Esophagus (tissue), 2 donors: ENCODE measurements around the gene MYD88. TPM values are rescaled to one million over a fixed set of nuclear protein-coding genes. Genes with fewer than 3 reads are reported as not detected.

Source experiments
- H3K27ac ChIP-seq, 2 donors: one replicate each; pipeline ENCODE4 v1.5.1; 2013; ENCODE audit warnings: low read depth in 2 of 2, mild to moderate bottlenecking in 2 of 2, inconsistent platforms in 1 of 2, low read length in 1 of 2, moderate library complexity in 1 of 2
- H3K27me3 ChIP-seq, 2 donors: one replicate each; pipeline ENCODE4 v1.6.1; 2013; ENCODE audit warnings: low read length in 2 of 2, control low read depth in 1 of 2, mild to moderate bottlenecking in 1 of 2; ENCODE audit not compliant: insufficient read depth in 2 of 2, control insufficient read depth in 1 of 2
- H3K36me3 ChIP-seq, 2 donors: one replicate each; pipeline ENCODE4 v1.6.1; 2013; ENCODE audit warnings: low read length in 1 of 2; ENCODE audit not compliant: control insufficient read depth in 2 of 2, insufficient read depth in 2 of 2
- H3K4me1 ChIP-seq, 2 donors: one replicate each; pipeline ENCODE4 v1.6.1; 2013; ENCODE audit warnings: low read length in 1 of 2; ENCODE audit not compliant: control insufficient read depth in 2 of 2, insufficient read depth in 2 of 2
- H3K4me3 ChIP-seq, 2 donors: one replicate each; pipeline ENCODE4 v1.5.1; 2013; ENCODE audit warnings: low read length in 2 of 2, mild to moderate bottlenecking in 2 of 2, low read depth in 1 of 2, moderate library complexity in 1 of 2
- H3K9me3 ChIP-seq, 2 donors: one replicate each; pipeline ENCODE4 v1.6.1; 2013; ENCODE audit warnings: mild to moderate bottlenecking in 2 of 2, low read depth in 1 of 2, low read length in 1 of 2, moderate library complexity in 1 of 2; ENCODE audit not compliant: control insufficient read depth in 2 of 2, insufficient read depth in 1 of 2
- WGBS, 2 donors: extraction: QIAGEN DNeasy Blood & Tissue Kit; methylation state at CpG; one replicate each; pipeline ENCODE4 v1.1.7; 2013; 5-methylcytosine and 5-hydroxymethylcytosine counted together
- polyA plus RNA-seq, 2 donors: library from polyadenylated mRNA; stranded (reverse); fragments of 200-250 nt; gene quantifications; one replicate each; pipeline ENCODE4 v1.2.3, GENCODE V29; 2013
- donor health status: healthy with polysubstance abuse.
- donor health status: Bipolar disorder and iron deficiency.

MYD88 gene
- polyA plus RNA-seq, 2 donors: 26.5 to 44.0 TPM

DNA sequence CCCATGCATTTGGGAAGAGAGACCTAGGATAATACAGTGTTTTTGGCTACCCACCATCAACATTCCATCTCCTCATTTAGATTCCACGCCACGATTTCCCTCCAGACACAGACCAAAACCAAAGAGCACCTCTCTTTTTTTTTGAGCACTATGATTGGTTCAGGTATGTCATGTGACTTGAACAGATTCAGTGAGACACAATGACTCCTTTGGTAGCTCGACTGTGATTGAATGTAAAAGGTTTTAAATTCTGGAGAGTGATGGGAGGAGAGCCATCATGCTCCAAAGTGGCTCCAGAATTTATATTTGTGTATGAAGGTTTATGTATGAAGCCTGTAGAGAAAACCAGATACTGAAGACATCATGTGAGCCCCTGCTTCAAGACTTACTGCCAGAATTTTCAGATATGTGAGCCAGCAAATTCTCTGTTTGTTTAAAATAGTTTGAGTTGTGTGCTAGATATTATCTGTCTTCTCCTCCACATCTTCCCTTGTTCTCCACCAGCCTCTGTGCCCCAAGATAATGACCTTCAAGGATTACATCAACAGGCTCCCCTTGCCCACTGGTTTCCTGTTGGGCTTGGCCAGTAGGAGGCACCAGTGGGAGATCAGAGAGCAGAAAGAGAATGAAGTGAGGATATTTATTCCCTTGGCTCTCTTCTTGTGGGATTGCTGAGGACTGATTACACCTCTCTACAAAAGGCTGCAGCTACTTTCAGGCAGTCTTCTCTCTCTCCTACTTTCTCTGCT is 12.5 kb downstream of the MYD88 start:
- H3K27ac ChIP-seq: peak overlapping the region; percentile 83 to 96
- H3K27me3 ChIP-seq: no peaks in the 10 kb centered on the region
- H3K9me3 ChIP-seq: peaks cover 0 to 2% of the 10 kb centered on the region in 2 donors
- 76 to 78% methylated on average over 3 of the region's 3 CpGs for WGBS, 2 donors
- peaks cover 0 to 1% of the 10 kb centered on the region in 2 donors for H3K4me1 ChIP-seq
- no peak overlapping the region for H3K4me3 ChIP-seq
- no peaks in the 10 kb centered on the region for H3K36me3 ChIP-seq

DNA sequence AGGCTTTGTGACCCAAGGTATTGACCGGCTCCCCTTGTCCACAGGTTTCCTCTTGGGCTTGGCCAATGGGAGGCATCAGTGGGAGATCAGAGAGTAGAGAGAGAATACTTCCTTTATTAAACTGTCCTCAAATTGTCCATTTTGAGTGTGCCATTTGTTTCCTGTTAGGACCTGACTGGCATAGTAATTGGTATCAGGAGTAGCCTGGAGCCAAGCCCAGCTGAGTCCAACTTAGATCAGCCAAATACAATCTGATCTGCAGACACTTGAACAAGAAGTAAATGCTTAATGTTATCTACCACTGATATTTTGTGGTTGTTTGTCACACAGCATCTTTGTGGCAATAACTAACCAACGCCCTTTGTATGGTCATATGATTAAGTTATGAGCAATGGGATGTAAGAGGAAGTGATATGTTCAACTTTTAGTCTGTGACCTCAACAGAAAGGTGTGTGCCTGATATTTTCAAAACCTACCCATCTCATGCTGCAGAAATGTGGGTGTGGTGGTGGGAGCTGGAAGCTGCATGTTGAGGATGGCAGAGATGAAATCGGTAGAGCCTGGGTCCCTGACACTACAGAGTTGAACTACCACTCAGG is 13.3 kb downstream of the MYD88 start:
- Histone ChIP-seq H3K27me3 (no peaks in the 10 kb centered on the region), H3K9me3 (no peaks in the 10 kb centered on the region), H3K36me3 (no peaks in the 10 kb centered on the region), H3K4me1 (peaks cover 0 to 1% of the 10 kb centered on the region in 2 donors), H3K4me3 (no peak overlapping the region), H3K27ac (peak overlapping the region; percentile 83 to 96)
- WGBS, 2 donors: 70 to 76% methylated on average over 3 of the region's 3 CpGs

DNA sequence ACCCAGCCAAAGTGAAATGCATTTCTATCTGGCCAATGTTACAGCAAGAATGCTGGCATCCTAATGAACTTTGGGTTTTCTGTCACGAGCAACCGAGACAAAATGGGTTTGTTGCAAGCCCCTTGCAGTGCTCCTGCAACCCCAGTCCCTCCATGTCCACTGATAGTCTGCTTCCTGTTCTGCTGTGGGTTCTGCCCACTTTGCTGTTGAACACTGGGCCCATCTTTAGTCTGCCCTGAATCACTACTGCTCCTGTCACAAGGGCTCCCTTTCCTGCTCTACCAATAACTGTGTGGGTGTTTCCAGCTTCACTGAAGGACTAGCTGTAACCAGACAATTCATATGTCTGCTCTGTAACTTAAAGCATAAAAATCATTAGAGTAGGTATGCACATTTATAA is 14.1 kb downstream of the MYD88 start:
- H3K4me3 ChIP-seq: no peak overlapping the region
- peak overlapping the region; percentile 66 to 89 for H3K27ac ChIP-seq
- no peaks in the 10 kb centered on the region for H3K27me3 ChIP-seq
- no peaks in the 10 kb centered on the region for H3K9me3 ChIP-seq
- WGBS, 2 donors: 98 to 99% methylated on average over 2 of the region's 2 CpGs
- no peaks in the 10 kb centered on the region for H3K36me3 ChIP-seq
- H3K4me1 ChIP-seq: peaks cover 0 to 6% of the 10 kb centered on the region in 2 donors

DNA sequence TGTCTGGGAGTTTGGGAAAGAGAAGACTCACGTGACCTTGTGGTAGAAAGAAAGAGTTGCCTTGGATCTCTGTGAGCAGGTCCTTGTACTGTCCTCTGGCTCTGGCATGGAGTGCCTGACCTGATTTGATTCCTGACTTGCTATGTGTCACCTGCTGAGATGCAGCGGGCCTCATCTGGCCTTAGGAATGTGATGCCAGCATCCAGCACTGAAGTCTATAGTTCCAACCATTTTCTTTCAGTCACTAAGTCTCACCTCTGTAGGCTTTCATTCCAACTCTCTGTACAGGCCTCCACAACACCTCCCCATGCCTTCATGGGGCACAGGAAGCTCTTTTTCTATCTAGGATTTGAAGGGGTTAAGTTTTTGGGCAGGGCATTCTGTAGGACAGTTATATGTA is 14.8 kb downstream of the MYD88 start:
- 86 to 90% methylated on average over 2 of the region's 2 CpGs for WGBS, 2 donors
- H3K9me3 ChIP-seq: no peaks in the 10 kb centered on the region
- H3K4me1 ChIP-seq: peaks cover 0 to 6% of the 10 kb centered on the region in 2 donors
- no peak overlapping the region for H3K4me3 ChIP-seq
- H3K36me3 ChIP-seq: no peaks in the 10 kb centered on the region
- no peaks in the 10 kb centered on the region for H3K27me3 ChIP-seq
- peak overlapping the region; percentile 66 to 89 for H3K27ac ChIP-seq

DNA sequence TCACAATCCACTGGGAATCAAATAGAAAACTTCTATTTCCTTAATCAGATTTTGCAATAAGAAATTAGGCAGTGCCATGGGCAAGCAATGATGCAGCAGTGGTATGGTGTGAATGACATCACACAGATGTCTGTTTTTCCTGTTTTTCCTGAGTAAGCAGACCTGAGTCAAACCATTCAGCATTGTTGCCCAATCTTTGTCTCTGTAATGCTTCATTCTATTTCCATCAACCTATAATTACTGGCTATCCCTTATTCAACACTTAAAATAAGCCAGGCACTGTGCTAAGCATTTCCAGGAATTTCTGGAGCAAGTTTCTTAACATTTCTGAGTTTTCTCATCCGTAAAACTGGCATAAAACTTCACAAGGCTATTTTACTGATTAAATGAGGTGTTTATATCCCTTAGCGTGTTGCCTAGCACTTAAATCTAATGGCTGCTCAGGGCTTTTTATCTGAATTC is 15.6 kb downstream of the MYD88 start:
- Histone ChIP-seq H3K4me1 (peaks cover 0 to 6% of the 10 kb centered on the region in 2 donors), H3K9me3 (no peaks in the 10 kb centered on the region), H3K27ac (peak overlapping the region in 1 of 2 donors; percentile 66), H3K4me3 (no peak overlapping the region), H3K27me3 (no peaks in the 10 kb centered on the region), H3K36me3 (no peaks in the 10 kb centered on the region)
- 58 to 68% methylated on average over 2 of the region's 2 CpGs for WGBS, 2 donors

DNA sequence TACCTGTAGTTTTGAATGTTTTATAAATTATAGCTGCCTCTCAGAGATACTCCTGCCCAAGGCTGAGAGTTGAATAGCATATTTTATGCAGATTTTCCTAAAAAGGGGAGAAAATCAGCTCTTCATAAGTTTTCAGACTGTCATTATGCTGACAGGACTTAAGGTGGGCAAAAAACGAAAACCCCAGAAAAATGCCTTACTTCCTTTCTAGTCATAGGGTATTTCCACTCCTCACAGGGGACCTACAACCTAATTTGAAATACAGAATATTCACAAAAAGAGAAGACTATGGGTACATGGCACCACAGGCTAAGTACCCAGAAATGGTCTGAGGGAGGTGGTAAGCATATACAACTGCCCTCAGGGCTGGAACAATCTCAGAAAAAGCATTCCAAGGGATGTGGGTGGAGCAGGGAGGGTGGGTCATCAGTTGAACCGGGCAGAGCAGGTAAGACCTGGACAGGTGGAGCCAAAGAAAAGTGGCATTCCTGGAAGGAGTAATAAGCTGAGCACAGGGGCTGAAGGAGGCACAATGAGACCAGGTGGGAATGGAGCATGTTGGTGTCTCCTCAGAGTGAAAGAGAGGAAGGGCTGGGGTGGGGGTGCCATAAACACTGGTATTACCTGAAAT is 16.3 kb downstream of the MYD88 start:
- 56 to 57% methylated on average over 2 of the region's 2 CpGs for WGBS, 2 donors
- Histone ChIP-seq H3K4me1 (peaks cover 0 to 6% of the 10 kb centered on the region in 2 donors), H3K36me3 (no peaks in the 10 kb centered on the region), H3K27ac (peak overlapping the region; percentile 66 to 77), H3K9me3 (no peaks in the 10 kb centered on the region), H3K27me3 (no peaks in the 10 kb centered on the region), H3K4me3 (no peak overlapping the region)

DNA sequence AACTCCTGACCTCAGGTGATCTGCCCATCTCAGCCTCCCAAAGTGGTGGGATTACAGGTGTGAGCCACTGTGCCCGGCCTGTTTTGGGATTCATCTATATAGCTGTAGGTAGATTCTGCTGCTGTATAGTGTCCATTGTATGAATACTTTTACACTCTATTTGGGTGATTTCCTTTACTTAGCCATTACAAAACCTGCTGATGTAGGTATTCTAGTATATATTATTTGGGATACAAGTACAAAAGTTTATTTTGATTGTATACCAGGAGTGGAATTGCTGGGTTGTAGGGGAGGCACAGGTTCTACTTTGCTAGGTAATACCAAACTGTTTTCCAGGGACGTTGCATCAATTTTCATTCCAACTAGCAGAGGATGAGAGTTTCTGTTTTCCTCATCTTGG is 17.4 kb downstream of the MYD88 start:
- peaks cover 0 to 6% of the 10 kb centered on the region in 2 donors for H3K4me1 ChIP-seq
- H3K9me3 ChIP-seq: no peaks in the 10 kb centered on the region
- H3K4me3 ChIP-seq: no peak overlapping the region
- no peaks in the 10 kb centered on the region for H3K36me3 ChIP-seq
- H3K27me3 ChIP-seq: no peaks in the 10 kb centered on the region
- no peak overlapping the region for H3K27ac ChIP-seq
- 93 to 99% methylated on average over 2 of the region's 2 CpGs for WGBS, 2 donors

DNA sequence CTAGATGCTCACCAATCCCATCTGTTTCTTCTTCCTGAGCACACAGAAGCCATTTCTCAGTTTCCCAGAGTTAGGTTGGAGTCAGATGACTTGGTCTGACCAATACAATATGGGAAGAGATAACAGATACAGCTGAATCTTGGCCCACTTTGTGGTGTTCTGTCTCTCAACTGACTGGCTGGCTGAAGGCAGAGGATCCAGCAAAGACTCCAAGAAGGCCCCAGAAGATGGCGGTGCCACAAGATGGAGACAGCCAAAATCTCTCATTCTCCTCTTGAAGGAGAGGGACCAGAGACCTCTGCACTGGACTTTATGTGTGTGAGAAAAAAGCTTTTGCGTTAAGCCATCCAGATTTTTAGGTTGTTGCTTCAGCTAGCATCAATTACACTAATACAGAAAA is 18.7 kb downstream of the MYD88 start:
- 84 to 91% methylated on average over 2 of the region's 2 CpGs for WGBS, 2 donors
- H3K9me3 ChIP-seq: no peaks in the 10 kb centered on the region
- peaks cover 0 to 6% of the 10 kb centered on the region in 2 donors for H3K4me1 ChIP-seq
- no peak overlapping the region for H3K4me3 ChIP-seq
- no peak overlapping the region for H3K27ac ChIP-seq
- no peaks in the 10 kb centered on the region for H3K36me3 ChIP-seq
- no peaks in the 10 kb centered on the region for H3K27me3 ChIP-seq

DNA sequence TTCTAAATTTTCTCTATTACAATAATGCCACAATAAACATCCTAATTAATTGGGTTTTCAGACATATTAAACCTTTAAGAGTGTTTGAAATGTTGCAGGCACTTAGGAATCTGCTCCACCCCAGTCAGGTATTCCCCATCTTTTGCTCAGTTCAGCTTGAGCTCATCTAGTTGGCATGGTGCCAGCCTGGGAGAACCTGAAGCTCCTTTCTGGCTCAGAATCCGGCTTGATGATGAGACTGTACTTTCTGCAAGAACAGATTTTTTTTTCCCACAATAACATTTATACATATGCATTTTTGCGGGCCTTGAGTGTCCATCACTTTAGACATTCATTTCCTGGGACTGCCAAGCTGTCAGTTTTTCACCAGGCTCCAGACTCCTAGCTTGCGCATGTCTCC is 19.1 kb downstream of the MYD88 start:
- Histone ChIP-seq H3K27ac (no peak overlapping the region), H3K9me3 (no peaks in the 10 kb centered on the region), H3K4me1 (peaks cover 0 to 4% of the 10 kb centered on the region in 2 donors), H3K4me3 (no peak overlapping the region), H3K27me3 (no peaks in the 10 kb centered on the region), H3K36me3 (no peaks in the 10 kb centered on the region)
- WGBS, 2 donors: 54 to 66% methylated on average over 3 of the region's 3 CpGs
